ENCODE results near the gene CLEC18B. TPM values are rescaled to one million over a fixed set of nuclear protein-coding genes. Genes with fewer than 3 reads are reported as not detected.

The CLEC18B gene
- total RNA-seq, 5 donors from 2014 or later (not counting 1 experiment from before 2014, with no cell fraction given), result 0.79 to 6.2 (median 3.4) TPM

DNA sequence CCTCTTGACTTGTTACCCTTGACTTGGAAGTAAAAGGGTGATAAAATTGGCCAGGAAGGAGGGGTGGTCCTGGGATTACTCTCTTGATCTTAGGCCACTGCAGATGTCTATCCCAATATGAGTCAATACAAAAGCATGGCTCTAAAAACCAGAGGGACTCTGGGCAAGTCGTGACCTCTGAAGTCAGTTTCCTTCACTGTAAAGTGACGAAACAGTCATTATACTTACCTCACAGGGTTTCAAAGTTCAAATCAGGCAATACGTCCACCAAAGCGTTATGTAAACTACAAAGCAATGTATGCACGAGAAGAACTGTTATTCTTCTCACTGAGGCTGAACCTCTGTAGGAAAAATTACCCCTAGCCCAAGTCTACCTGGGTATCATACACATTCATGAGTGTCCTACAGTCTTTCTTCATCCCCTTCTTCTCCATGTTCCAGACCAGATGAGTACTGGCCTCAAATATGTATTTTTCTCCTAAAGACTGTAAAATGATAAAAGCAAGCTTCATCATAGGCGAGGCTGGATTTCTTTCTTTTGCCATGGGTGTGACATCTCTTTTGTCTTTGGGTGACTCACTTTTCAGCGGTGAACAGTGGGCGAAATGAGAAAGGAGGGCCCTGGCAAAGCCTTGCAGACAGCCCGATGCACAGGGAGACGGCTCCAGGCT lies 34.5 kb upstream of the CLEC18B start:
- peaks cover 65% of the 10 kb centered on the region for H3K36me3 Mint-ChIP-seq
- H3K27ac Mint-ChIP-seq, result no peak overlapping the region
- H3K27me3 ChIP-seq (replicated peaks in 1 of 2; ENCODE audit: control insufficient read depth in 2 of 2, extremely low read depth in 1 of 2, insufficient read depth in 2 of 2, low read length in 1 of 2), result no peaks in the 10 kb centered on the region
- no peaks in the 10 kb centered on the region for H3K4me1 Mint-ChIP-seq
- H3K27ac ChIP-seq (ENCODE audit: low read length), result no peak overlapping the region
- H3K36me3 ChIP-seq (ENCODE audit: control insufficient read depth in 2 of 2, extremely low read depth in 1 of 2, insufficient read depth in 1 of 2, low read length in 1 of 2), result peaks cover 15 to 85% of the 10 kb centered on the region in 2 donors
- WGBS (ENCODE audit: insufficient coverage), result 97% methylated on average over 9 of the region's 10 CpGs
- H3K9me3 Mint-ChIP-seq, result no peaks in the 10 kb centered on the region
- DNase-seq, result no peak
- H3K27me3 Mint-ChIP-seq, result no peaks in the 10 kb centered on the region
- no peaks in the 10 kb centered on the region for H3K4me1 ChIP-seq (ENCODE audit: control insufficient read depth in 1 of 2, extremely low read depth in 1 of 2, insufficient read depth in 2 of 2, low read length in 2 of 2)
- no peaks in the 10 kb centered on the region for H3K9me3 ChIP-seq
- H3K4me3 ChIP-seq (ENCODE audit: control insufficient read depth in 1 of 2, extremely low read depth in 1 of 2, low read length in 1 of 2), result no peak overlapping the region
- H3K4me3 Mint-ChIP-seq, result no peak overlapping the region
- ATAC-seq (replicated peaks in 1 of 4), result no peak
- ChIA-PET CTCF (no interaction called here), POLR2A (no interaction called here)

- Mint-ChIP-seq H3K27ac (peak overlapping the region in 1 of 2 donors; percentile 81), H3K36me3 (peaks cover 60% of the 10 kb centered on the region), H3K27me3 (no peaks in the 10 kb centered on the region), H3K9me3 (no peaks in the 10 kb centered on the region), H3K4me1 (no peaks in the 10 kb centered on the region), H3K4me3 (no peak overlapping the region)
- Histone ChIP-seq H3K4me1 (ENCODE audit: control insufficient read depth in 1 of 2, extremely low read depth in 1 of 2, insufficient read depth in 2 of 2, low read length in 2 of 2) (no peaks in the 10 kb centered on the region), H3K27ac (ENCODE audit: low read length) (no peak overlapping the region), H3K4me3 (ENCODE audit: control insufficient read depth in 1 of 2, extremely low read depth in 1 of 2, low read length in 1 of 2) (no peak overlapping the region), H3K36me3 (ENCODE audit: control insufficient read depth in 2 of 2, extremely low read depth in 1 of 2, insufficient read depth in 1 of 2, low read length in 1 of 2) (peaks cover 15 to 83% of the 10 kb centered on the region in 2 donors), H3K9me3 (no peaks in the 10 kb centered on the region), H3K27me3 (replicated peaks in 1 of 2; ENCODE audit: control insufficient read depth in 2 of 2, extremely low read depth in 1 of 2, insufficient read depth in 2 of 2, low read length in 1 of 2) (no peaks in the 10 kb centered on the region)
- WGBS (ENCODE audit: insufficient coverage), result 85% methylated on average over 4 of the region's 7 CpGs
- CTCF ChIA-PET, result no interaction called here
- no peak for DNase-seq
- no peak for ATAC-seq (replicated peaks in 1 of 4)
- POLR2A ChIA-PET, result no interaction called here
These were observed 33.9 kb upstream of the CLEC18B start for GRCh38 chr16:74455213-74455612.

DNA sequence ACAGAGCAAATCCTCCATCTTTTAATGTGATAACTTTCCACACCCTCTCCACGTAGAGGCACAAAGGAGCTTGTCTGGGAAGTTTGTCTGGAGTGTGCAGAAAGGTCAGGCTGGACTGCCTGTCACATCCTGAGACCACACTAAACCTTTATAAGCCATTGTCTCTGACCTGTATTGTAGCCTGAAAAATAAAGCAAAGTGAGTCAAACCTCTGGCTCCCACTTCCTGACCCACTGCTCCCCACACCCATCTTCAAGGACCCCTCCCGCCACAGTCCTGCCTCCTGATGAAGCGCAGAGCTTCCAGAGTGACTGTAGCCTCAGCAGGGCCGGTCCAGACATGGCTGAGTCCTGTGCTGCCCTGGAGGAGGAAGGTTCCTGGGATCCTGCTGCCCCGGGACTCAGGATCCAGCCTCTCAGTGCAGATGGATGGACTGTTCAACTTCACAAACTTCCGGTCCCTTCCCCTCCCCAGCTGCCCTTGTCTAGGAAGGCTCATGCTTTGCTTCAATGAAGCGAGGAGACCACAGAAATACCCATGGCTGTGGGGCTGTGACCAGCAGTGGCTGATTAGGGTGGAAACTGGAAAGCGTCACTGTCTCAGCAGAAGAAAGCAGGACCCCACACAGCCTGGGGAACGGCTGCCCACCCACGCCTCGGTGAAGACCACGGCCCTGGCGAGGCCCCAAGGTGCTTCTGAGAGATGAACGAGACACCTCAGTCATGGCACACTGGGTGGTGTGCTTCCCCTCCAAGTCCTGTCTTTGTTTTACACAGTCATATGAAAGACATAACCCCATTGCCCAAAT lies 30.9 kb upstream of the CLEC18B start:
- no peaks in the 10 kb centered on the region for H3K4me1 ChIP-seq (ENCODE audit: control insufficient read depth in 1 of 2, extremely low read depth in 1 of 2, insufficient read depth in 2 of 2, low read length in 2 of 2)
- no peak overlapping the region for H3K27ac ChIP-seq (ENCODE audit: low read length)
- ChIA-PET CTCF (interaction anchor here in 1 of 2 donors (0.5 kb wide), 1 partner anchor 204 kb away, joined by 3 read pairs; no protein-coding TSS in a partner anchor), POLR2A (no interaction called here)
- H3K9me3 Mint-ChIP-seq, result no peaks in the 10 kb centered on the region
- no peaks in the 10 kb centered on the region for H3K27me3 ChIP-seq (replicated peaks in 1 of 2; ENCODE audit: control insufficient read depth in 2 of 2, extremely low read depth in 1 of 2, insufficient read depth in 2 of 2, low read length in 1 of 2)
- no peak overlapping the region for H3K4me3 ChIP-seq (ENCODE audit: control insufficient read depth in 1 of 2, extremely low read depth in 1 of 2, low read length in 1 of 2)
- no peaks in the 10 kb centered on the region for H3K9me3 ChIP-seq
- WGBS (ENCODE audit: insufficient coverage), result 93% methylated on average over 3 of the region's 14 CpGs
- no peak overlapping the region for H3K27ac Mint-ChIP-seq
- ATAC-seq (replicated peaks in 1 of 4) (no peak), DNase-seq (no peak)
- no peaks in the 10 kb centered on the region for H3K27me3 Mint-ChIP-seq
- peaks cover 12 to 84% of the 10 kb centered on the region in 2 donors for H3K36me3 ChIP-seq (ENCODE audit: control insufficient read depth in 2 of 2, extremely low read depth in 1 of 2, insufficient read depth in 1 of 2, low read length in 1 of 2)
- H3K36me3 Mint-ChIP-seq, result peaks cover 50% of the 10 kb centered on the region
- no peaks in the 10 kb centered on the region for H3K4me1 Mint-ChIP-seq
- no peak overlapping the region for H3K4me3 Mint-ChIP-seq

DNA sequence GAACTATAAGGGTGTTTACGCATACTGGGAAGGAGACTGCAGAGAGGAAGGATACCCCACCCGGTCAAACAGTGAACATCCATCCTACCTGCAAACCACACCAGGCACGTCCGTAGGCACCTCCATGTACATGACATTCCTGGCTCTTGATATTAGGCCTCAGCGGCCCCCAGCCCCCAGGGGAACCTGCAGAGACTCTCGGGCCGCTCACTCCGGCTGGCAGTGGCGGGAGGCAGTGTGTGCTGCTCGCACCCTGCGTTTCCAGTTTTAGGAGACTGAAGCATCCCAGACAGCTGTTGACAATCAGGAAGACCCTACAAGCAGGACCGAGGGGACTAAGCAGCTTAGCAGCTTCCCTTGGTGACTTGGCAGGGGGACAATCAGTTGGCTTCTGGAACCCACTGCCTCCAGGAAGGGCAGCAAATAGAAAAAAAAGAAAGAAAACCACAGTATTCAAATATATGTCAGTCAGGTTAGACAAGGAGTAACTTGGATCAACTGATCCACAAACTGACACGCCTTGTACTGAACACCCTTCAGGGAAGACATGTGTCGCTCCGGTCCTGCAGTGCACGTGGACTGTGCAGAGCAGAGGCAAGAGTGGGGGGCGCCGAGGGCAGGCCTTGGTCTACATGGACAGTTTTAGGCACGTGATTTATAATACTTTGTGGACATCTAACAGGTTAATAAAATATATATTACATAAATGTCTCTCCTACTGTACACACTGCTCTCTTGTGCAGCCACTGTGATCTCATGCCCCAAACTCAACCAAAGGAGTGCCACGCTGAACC lies 29.9 kb upstream of the CLEC18B start:
- Mint-ChIP-seq H3K4me3 (no peak overlapping the region), H3K36me3 (peaks cover 47% of the 10 kb centered on the region), H3K4me1 (no peaks in the 10 kb centered on the region), H3K27ac (no peak overlapping the region), H3K27me3 (no peaks in the 10 kb centered on the region), H3K9me3 (no peaks in the 10 kb centered on the region)
- Histone ChIP-seq H3K27ac (ENCODE audit: low read length) (no peak overlapping the region), H3K9me3 (no peaks in the 10 kb centered on the region), H3K4me3 (ENCODE audit: control insufficient read depth in 1 of 2, extremely low read depth in 1 of 2, low read length in 1 of 2) (no peak overlapping the region), H3K4me1 (ENCODE audit: control insufficient read depth in 1 of 2, extremely low read depth in 1 of 2, insufficient read depth in 2 of 2, low read length in 2 of 2) (no peaks in the 10 kb centered on the region), H3K36me3 (ENCODE audit: control insufficient read depth in 2 of 2, extremely low read depth in 1 of 2, insufficient read depth in 1 of 2, low read length in 1 of 2) (peaks cover 16 to 80% of the 10 kb centered on the region in 2 donors), H3K27me3 (replicated peaks in 1 of 2; ENCODE audit: control insufficient read depth in 2 of 2, extremely low read depth in 1 of 2, insufficient read depth in 2 of 2, low read length in 1 of 2) (no peaks in the 10 kb centered on the region)
- 98% methylated on average over 14 of the region's 20 CpGs for WGBS (ENCODE audit: insufficient coverage)
- ATAC-seq (replicated peaks in 1 of 4), result no peak
- DNase-seq, result no peak
- ChIA-PET CTCF (no interaction called here), POLR2A (interaction anchor here in 1 of 2 donors (0.6 kb wide), 1 partner anchor 14 kb away, joined by 3 read pairs; no protein-coding TSS in a partner anchor)

- peaks cover 37% of the 10 kb centered on the region for H3K36me3 Mint-ChIP-seq
- ChIA-PET POLR2A (interaction anchor here in 1 of 2 donors (0.6 kb wide), 1 partner anchor 13 kb away, joined by 3 read pairs; no protein-coding TSS in a partner anchor), CTCF (no interaction called here)
- Histone ChIP-seq H3K9me3 (no peaks in the 10 kb centered on the region), H3K4me1 (ENCODE audit: control insufficient read depth in 1 of 2, extremely low read depth in 1 of 2, insufficient read depth in 2 of 2, low read length in 2 of 2) (no peaks in the 10 kb centered on the region), H3K36me3 (ENCODE audit: control insufficient read depth in 2 of 2, extremely low read depth in 1 of 2, insufficient read depth in 1 of 2, low read length in 1 of 2) (peaks cover 16 to 71% of the 10 kb centered on the region in 2 donors), H3K27ac (ENCODE audit: low read length) (no peak overlapping the region), H3K27me3 (replicated peaks in 1 of 2; ENCODE audit: control insufficient read depth in 2 of 2, extremely low read depth in 1 of 2, insufficient read depth in 2 of 2, low read length in 1 of 2) (no peaks in the 10 kb centered on the region), H3K4me3 (ENCODE audit: control insufficient read depth in 1 of 2, extremely low read depth in 1 of 2, low read length in 1 of 2) (no peak overlapping the region)
- ATAC-seq (replicated peaks in 1 of 4), result no peak
- no peak overlapping the region for H3K27ac Mint-ChIP-seq
- no CpG with 5 or more reads among the region's 3 CpGs for WGBS (ENCODE audit: insufficient coverage)
- H3K27me3 Mint-ChIP-seq, result no peaks in the 10 kb centered on the region
- H3K9me3 Mint-ChIP-seq, result no peaks in the 10 kb centered on the region
- no peak overlapping the region for H3K4me3 Mint-ChIP-seq
- no peak for DNase-seq
- no peaks in the 10 kb centered on the region for H3K4me1 Mint-ChIP-seq
These were observed 29.0 kb upstream of the CLEC18B start for GRCh38 chr16:74450236-74450635.

- H3K4me1 ChIP-seq (ENCODE audit: control insufficient read depth in 1 of 2, extremely low read depth in 1 of 2, insufficient read depth in 2 of 2, low read length in 2 of 2), result no peaks in the 10 kb centered on the region
- peaks cover 16 to 64% of the 10 kb centered on the region in 2 donors for H3K36me3 ChIP-seq (ENCODE audit: control insufficient read depth in 2 of 2, extremely low read depth in 1 of 2, insufficient read depth in 1 of 2, low read length in 1 of 2)
- DNase-seq (no peak), ATAC-seq (replicated peaks in 1 of 4) (no peak)
- no peak overlapping the region for H3K4me3 Mint-ChIP-seq
- no peaks in the 10 kb centered on the region for H3K9me3 ChIP-seq
- no peaks in the 10 kb centered on the region for H3K27me3 Mint-ChIP-seq
- H3K9me3 Mint-ChIP-seq, result no peaks in the 10 kb centered on the region
- no peaks in the 10 kb centered on the region for H3K4me1 Mint-ChIP-seq
- no peaks in the 10 kb centered on the region for H3K27me3 ChIP-seq (replicated peaks in 1 of 2; ENCODE audit: control insufficient read depth in 2 of 2, extremely low read depth in 1 of 2, insufficient read depth in 2 of 2, low read length in 1 of 2)
- ChIA-PET POLR2A (no interaction called here), CTCF (no interaction called here)
- no peak overlapping the region for H3K4me3 ChIP-seq (ENCODE audit: control insufficient read depth in 1 of 2, extremely low read depth in 1 of 2, low read length in 1 of 2)
- peak overlapping the region in 1 of 2 donors; percentile 6 for H3K27ac Mint-ChIP-seq
- H3K27ac ChIP-seq (ENCODE audit: low read length), result no peak overlapping the region
- peaks cover 34% of the 10 kb centered on the region for H3K36me3 Mint-ChIP-seq
- 100% methylated on average over 5 of the region's 5 CpGs for WGBS (ENCODE audit: insufficient coverage)
These were observed 28.2 kb upstream of the CLEC18B start for GRCh38 chr16:74449470-74449869.
